ENCODE data around the gene SNCB.

DNA sequence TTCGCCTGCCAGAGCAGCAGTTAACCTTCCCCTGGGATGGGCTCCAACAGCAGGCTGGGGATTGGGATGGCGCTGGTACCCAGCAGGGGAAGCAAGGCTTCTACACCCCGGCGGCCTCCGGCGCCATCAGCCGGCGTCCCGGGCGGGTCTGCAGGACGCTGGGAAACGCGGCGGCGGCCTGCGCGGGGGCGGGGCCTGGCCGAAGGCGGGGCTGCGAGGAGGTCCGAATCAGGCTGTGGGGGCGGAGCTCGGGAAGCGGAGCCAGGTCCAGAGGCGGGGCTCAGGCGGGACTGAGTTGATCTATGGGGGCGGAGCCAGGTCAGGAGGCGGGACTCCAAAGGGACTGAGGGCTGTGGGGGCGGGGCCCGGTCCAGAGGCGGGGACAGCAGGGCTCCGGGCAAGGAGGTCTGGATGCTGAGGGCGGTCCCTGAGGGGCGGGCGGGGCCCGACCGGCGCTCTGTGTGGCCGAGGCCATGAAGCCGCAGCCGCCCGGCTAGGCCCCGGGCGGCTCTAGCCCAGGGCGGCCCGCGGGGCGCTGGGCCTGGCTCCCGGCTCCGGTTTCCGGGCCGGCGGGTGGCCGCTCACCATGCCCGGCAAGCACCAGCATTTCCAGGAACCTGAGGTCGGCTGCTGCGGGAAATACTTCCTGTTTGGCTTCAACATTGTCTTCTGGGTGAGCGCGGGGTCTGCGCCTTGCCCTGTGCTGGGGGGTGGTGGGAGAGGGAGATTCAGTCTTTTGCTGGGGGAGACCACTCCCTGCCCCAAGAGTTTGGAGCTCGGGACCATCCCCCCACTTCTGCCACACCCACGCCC lies 16.9 kb upstream of the SNCB start, which contains the start of gene TSPAN17:
- TF ChIP-seq EZH2 (optimal IDR thresholded peaks at IDR 0.05; ENCODE audit: low read depth, low read length), result no peak
- TF ChIP-seq, protein P1, sequence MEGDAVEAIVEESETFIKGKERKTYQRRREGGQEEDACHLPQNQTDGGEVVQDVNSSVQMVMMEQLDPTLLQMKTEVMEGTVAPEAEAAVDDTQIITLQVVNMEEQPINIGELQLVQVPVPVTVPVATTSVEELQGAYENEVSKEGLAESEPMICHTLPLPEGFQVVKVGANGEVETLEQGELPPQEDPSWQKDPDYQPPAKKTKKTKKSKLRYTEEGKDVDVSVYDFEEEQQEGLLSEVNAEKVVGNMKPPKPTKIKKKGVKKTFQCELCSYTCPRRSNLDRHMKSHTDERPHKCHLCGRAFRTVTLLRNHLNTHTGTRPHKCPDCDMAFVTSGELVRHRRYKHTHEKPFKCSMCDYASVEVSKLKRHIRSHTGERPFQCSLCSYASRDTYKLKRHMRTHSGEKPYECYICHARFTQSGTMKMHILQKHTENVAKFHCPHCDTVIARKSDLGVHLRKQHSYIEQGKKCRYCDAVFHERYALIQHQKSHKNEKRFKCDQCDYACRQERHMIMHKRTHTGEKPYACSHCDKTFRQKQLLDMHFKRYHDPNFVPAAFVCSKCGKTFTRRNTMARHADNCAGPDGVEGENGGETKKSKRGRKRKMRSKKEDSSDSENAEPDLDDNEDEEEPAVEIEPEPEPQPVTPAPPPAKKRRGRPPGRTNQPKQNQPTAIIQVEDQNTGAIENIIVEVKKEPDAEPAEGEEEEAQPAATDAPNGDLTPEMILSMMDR (IDR thresholded peaks at IDR 0.05; ENCODE audit: low read length), result peak; percentile 34

Data from MM.1S (cell line).